OCI-M2 (cell line): ENCODE results near the gene CABLES2.

Experiments used
- DNase-seq: peaks from one replicate; lab custom pipeline; 2025; ENCODE audit not compliant: unreplicated experiment; lab: John Stamatoyannopoulos, UW

CABLES2 gene

GRCh38 chr20:62372042-62372993, 34.8 kb downstream of the CABLES2 start:
- DNase-seq = no peak

- DNase-seq = no peak
Measured at GRCh38 chr20:62371588-62372041, 35.5 kb downstream of the CABLES2 start.

GRCh38 chr20:62370807-62371587, 36.1 kb downstream of the CABLES2 start:
- no peak for DNase-seq

- DNase-seq = no peak
Measured at GRCh38 chr20:62370115-62370806, 36.8 kb downstream of the CABLES2 start.

- no peak for DNase-seq
Measured at GRCh38 chr20:62369815-62370114, 37.3 kb downstream of the CABLES2 start.

GRCh38 chr20:62368976-62369814, 37.9 kb downstream of the CABLES2 start:
- DNase-seq = no peak

GRCh38 chr20:62368392-62368975, 38.6 kb downstream of the CABLES2 start:
- no peak for DNase-seq

- no peak for DNase-seq
Measured at GRCh38 chr20:62367633-62368391, 39.3 kb downstream of the CABLES2 start.

- no peak for DNase-seq
Measured at GRCh38 chr20:62367136-62367632, 39.9 kb downstream of the CABLES2 start, which contains the start of gene LAMA5. LAMA5 (minus strand) TSS chr20:62367312; CDS start chr20:62367245, 67 bp downstream.

GRCh38 chr20:62366370-62367135, 40.5 kb downstream of the CABLES2 start:
- no peak for DNase-seq

- DNase-seq = no peak
Measured at GRCh38 chr20:62365814-62366369, 41.2 kb downstream of the CABLES2 start.

- no peak for DNase-seq
Measured at GRCh38 chr20:62364911-62365736, 42.0 kb downstream of the CABLES2 start.

- no peak for DNase-seq
Measured at GRCh38 chr20:62363920-62364851, 42.9 kb downstream of the CABLES2 start.

GRCh38 chr20:62362991-62363919, 43.8 kb downstream of the CABLES2 start:
- DNase-seq = no peak

- no peak for DNase-seq
Measured at GRCh38 chr20:62362590-62362940, 44.5 kb downstream of the CABLES2 start.
